ENCODE measurements around the gene SSH3. TPM values are rescaled to one million over a fixed set of nuclear protein-coding genes. Genes with fewer than 3 reads are reported as not detected.

The SSH3 gene
- total and polyA plus RNA-seq, 11 donors, result 8.1 to 23.9 (median 15.8) TPM

DNA sequence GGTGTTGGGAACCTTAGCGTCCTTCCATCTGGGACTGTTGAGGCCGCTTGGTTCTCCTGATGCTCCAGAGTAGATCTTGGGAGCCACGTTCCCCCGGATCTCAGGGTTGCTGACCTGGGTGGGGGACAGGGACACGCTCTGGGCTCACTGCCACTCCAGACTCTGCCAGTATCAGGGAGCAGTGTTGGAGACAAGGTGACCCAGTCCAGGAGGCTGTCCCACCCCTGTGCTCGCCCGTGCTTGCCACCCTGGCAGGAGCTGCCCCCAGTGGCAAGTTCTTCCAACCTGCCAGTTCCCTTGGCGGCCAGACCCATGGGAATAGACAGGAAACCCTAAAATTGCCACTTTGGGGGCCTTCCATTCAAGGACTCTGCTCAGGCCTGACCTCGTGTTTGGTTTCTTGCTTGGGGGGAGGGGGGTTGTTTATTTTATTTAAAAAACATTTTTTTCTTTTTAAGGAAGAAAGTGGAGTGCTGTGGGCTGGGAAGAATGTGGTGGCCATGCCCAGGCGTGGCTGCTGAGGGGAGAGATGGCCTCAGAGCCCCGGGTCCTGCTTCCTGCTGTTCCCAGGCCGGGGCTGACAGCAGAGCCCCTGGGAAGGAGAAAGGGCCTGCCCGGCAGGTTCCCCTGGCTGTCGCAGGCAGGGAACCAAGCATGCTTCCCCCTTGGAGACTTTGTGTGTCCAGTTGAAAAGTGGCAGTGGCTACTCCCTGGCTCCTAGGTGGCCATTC is 29.9 kb upstream of the SSH3 start:
- H3K9me3 ChIP-seq, result no peaks in the 10 kb centered on the region
- peaks cover 0 to 31% (median 0%) of the 10 kb centered on the region in 9 donors for H3K36me3 ChIP-seq
- 29 to 41% (median 32%) methylated on average over 11 to 14 of the region's 14 CpGs for WGBS, 4 donors
- TF ChIP-seq, protein P1, sequence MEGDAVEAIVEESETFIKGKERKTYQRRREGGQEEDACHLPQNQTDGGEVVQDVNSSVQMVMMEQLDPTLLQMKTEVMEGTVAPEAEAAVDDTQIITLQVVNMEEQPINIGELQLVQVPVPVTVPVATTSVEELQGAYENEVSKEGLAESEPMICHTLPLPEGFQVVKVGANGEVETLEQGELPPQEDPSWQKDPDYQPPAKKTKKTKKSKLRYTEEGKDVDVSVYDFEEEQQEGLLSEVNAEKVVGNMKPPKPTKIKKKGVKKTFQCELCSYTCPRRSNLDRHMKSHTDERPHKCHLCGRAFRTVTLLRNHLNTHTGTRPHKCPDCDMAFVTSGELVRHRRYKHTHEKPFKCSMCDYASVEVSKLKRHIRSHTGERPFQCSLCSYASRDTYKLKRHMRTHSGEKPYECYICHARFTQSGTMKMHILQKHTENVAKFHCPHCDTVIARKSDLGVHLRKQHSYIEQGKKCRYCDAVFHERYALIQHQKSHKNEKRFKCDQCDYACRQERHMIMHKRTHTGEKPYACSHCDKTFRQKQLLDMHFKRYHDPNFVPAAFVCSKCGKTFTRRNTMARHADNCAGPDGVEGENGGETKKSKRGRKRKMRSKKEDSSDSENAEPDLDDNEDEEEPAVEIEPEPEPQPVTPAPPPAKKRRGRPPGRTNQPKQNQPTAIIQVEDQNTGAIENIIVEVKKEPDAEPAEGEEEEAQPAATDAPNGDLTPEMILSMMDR (IDR thresholded peaks at IDR 0.05), result peak in 1 of 12 donors; percentile 24
- TF ChIP-seq POLR2A (IDR thresholded peaks at IDR 0.05), result no peak
- H3K27ac ChIP-seq, result peak overlapping the region; percentile 47 to 100 (median 88)
- peak overlapping the region in 2 of 12 donors; percentile 0 to 98 for H3K4me3 ChIP-seq
- H3K27me3 ChIP-seq, result no peaks in the 10 kb centered on the region
- intact Hi-C loops (cut with DNase I), result no loop called here
- ATAC-seq (peak; percentile 25 to 30 (median 28)), DNase-seq (peak; percentile 42 to 70 (median 60))
- peaks cover 51 to 100% (median 99%) of the 10 kb centered on the region in 12 donors for H3K4me1 ChIP-seq

GRCh38 chr11:67274768-67275605 is 28.3 kb upstream of the SSH3 start:
- Histone ChIP-seq H3K9me3 (no peaks in the 10 kb centered on the region), H3K36me3 (peaks cover 0 to 33% (median 11%) of the 10 kb centered on the region in 9 donors), H3K27me3 (no peaks in the 10 kb centered on the region), H3K27ac (peak overlapping the region; percentile 61 to 100 (median 88)), H3K4me3 (peak overlapping the region in 6 of 12 donors; percentile 7 to 98 (median 18)), H3K4me1 (peaks cover 39 to 100% (median 95%) of the 10 kb centered on the region in 12 donors)
- ATAC-seq (peak in 1 of 4 donors; percentile 1), DNase-seq (peak; percentile 40 to 80 (median 64))
- WGBS, 4 donors, result 31 to 44% (median 33%) methylated on average over 27 to 35 of the region's 35 CpGs
- TF ChIP-seq POLR2A (IDR thresholded peaks at IDR 0.05), result no peak
- TF ChIP-seq, protein P1 (IDR thresholded peaks at IDR 0.05), result no peak
- intact Hi-C loops (cut with DNase I), result no loop called here

DNA sequence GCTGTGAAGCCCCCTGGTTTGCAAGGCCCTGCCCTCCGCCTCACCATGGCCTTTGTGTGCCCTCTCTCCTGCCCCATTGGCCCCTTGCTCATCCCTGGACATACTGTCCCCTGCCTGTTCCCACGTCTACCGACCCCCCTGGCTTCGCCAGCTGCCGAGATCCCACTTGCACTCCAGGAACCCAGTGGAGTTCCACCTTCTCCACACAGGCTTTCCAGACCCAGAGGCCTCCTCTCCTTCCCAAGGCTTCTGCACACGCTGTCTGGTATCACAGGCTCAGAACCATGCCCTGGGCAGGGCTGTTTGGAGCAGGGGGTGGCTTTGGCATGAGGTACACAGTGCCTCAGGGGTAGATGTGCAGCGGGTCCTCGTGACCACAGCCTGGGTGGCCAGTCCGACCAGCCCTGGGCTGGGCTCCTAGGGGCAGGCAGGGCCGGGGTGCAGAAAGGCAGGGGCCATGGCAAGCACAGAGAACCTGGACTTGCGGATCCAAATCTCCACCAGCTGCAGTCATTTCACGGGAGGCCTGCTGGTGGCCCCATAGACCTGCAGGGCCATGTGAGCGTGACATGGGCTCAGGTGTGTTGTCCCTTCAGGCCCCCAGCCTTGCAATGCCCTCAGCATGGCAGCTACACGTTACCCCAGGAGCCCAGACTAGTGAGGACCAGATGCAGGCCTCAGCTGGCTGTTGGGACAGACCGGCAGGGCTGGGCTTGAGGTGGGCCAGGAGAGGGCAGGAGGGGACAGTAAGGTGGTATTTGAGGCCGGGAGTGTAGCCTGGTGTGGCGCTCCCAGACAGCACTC is 27.5 kb upstream of the SSH3 start:
- H3K4me3 ChIP-seq, result peak overlapping the region in 3 of 12 donors; percentile 8 to 26 (median 22)
- H3K27ac ChIP-seq, result peak overlapping the region in 11 of 12 donors; percentile 74 to 100 (median 88)
- H3K36me3 ChIP-seq, result peaks cover 0 to 37% (median 19%) of the 10 kb centered on the region in 9 donors
- ATAC-seq, result no peak
- 80 to 88% (median 85%) methylated on average over 13 to 17 of the region's 17 CpGs for WGBS, 4 donors
- peaks cover 38 to 100% (median 88%) of the 10 kb centered on the region in 12 donors for H3K4me1 ChIP-seq
- no peaks in the 10 kb centered on the region for H3K27me3 ChIP-seq
- TF ChIP-seq POLR2A (IDR thresholded peaks at IDR 0.05), result no peak
- TF ChIP-seq, protein P1 (IDR thresholded peaks at IDR 0.05), result no peak
- DNase-seq, result peak in 4 of 5 donors; percentile 17 to 49 (median 24)
- H3K9me3 ChIP-seq, result no peaks in the 10 kb centered on the region
- intact Hi-C loops (cut with DNase I), result no loop called here
